Measurements from ENCODE around the gene PATE4.

- TF ChIP-seq CTCF (IDR thresholded peaks at IDR 0.05) (no peak), POLR2AphosphoS5 (IDR thresholded peaks at IDR 0.05) (no peak), POLR2A (IDR thresholded peaks at IDR 0.05) (no peak), EP300 (IDR thresholded peaks at IDR 0.05) (no peak)
Measured at GRCh38 chr11:125835748-125836147, 2.6 kb downstream of the PATE4 start.
